ENCODE results near the gene GRIA3.

DNA sequence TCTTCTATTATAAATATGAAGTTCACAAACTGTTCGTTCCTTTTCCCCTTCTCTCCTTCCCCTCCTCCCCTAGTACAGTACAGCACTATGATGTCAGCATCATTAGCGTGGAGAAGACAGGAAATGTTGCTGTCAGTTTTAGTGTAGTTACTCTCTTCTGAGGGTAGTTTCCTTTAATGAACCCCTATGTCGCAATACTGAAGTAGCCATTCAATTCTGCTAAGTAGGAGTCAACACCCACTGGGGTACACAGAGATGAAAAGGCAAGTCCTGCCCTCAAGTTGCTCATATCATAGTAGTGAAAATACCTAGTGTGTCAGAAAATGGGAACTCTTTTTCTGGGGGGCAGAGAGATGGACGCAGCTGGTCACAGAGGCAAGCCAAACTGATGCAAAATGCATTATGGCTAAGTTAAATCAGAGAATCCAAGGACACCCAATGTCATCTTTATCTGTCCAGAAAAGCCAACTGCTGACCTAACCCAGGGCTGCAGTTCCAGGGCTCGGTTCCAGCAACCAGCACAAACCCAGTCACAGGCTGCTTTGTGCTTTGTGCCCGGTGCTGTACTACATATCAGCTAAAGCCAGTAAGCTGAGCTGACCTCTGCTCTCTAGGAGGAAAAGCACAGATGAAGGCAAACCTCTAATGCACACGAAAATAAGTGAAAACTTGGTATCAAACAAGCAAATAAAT lies 31.5 kb downstream of the GRIA3 start:
- TF ChIP-seq, protein P1, sequence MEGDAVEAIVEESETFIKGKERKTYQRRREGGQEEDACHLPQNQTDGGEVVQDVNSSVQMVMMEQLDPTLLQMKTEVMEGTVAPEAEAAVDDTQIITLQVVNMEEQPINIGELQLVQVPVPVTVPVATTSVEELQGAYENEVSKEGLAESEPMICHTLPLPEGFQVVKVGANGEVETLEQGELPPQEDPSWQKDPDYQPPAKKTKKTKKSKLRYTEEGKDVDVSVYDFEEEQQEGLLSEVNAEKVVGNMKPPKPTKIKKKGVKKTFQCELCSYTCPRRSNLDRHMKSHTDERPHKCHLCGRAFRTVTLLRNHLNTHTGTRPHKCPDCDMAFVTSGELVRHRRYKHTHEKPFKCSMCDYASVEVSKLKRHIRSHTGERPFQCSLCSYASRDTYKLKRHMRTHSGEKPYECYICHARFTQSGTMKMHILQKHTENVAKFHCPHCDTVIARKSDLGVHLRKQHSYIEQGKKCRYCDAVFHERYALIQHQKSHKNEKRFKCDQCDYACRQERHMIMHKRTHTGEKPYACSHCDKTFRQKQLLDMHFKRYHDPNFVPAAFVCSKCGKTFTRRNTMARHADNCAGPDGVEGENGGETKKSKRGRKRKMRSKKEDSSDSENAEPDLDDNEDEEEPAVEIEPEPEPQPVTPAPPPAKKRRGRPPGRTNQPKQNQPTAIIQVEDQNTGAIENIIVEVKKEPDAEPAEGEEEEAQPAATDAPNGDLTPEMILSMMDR (IDR thresholded peaks at IDR 0.05 in 2 of 3, conservative IDR thresholded peaks at IDR 0.05 in 1 of 3; ENCODE audit: control insufficient read depth in 2 of 3, extremely low read depth in 1 of 3, insufficient read depth in 1 of 3, low read depth in 3 of 3, low read length in 3 of 3), result no peak
- no peak for TF ChIP-seq YY1 (IDR thresholded peaks at IDR 0.05; ENCODE audit: low read depth, low read length)
- TF ChIP-seq POLR2A (IDR thresholded peaks at IDR 0.05; ENCODE audit: low read depth, low read length), result no peak
- TF ChIP-seq CREM (IDR thresholded peaks at IDR 0.05; ENCODE audit: low read depth), result no peak
- TF ChIP-seq MYC (IDR thresholded peaks at IDR 0.05; ENCODE audit: insufficient read depth, insufficient read length, insufficient replicate concordance, low read length, severe bottlenecking), result no peak
- TF ChIP-seq KAT2A (conservative IDR thresholded peaks at IDR 0.05; ENCODE audit: control insufficient read depth, low read depth, low read length), result no peak
- TF ChIP-seq HDAC6 (IDR thresholded peaks at IDR 0.05; ENCODE audit: unreplicated experiment), result no peak
- TF ChIP-seq SPI1 (IDR thresholded peaks at IDR 0.05; ENCODE audit: borderline replicate concordance, insufficient read depth, low read depth, low read length), result no peak
